UCSD-AML1 (cell line): ENCODE data around the gene IRAK1.

ENCODE experiments used
- DNase-seq: peaks from one replicate; lab custom pipeline; 2025; ENCODE audit not compliant: unreplicated experiment; lab: John Stamatoyannopoulos, UW

IRAK1 gene

GRCh38 chrX:154043003-154043763, 23.5 kb upstream of the IRAK1 start:
- no peak for DNase-seq

GRCh38 chrX:154040863-154041262, 21.2 kb upstream of the IRAK1 start:
- no peak for DNase-seq

DNA sequence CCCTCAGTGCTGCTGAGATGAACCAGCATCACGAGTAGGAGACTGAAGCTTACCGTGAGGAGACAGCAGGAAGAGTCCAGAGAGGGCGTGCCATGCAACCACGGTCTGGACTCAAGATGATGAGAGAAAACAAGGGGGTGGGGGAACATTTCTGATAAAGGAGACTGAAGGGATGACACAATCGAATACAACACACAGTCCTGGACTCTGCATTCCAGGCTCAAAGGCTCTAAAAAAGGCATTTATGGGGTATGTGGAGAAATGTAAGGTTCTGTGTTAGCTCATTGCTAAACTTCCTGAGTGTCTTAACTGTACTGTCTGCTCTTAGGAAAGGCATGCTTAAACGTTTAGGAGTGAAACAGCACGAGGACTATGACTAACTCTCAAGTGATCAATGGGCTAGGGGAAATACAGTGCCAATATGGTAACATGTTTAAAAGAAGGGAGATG, 20.6 kb upstream of the IRAK1 start:
- DNase-seq = no peak

DNA sequence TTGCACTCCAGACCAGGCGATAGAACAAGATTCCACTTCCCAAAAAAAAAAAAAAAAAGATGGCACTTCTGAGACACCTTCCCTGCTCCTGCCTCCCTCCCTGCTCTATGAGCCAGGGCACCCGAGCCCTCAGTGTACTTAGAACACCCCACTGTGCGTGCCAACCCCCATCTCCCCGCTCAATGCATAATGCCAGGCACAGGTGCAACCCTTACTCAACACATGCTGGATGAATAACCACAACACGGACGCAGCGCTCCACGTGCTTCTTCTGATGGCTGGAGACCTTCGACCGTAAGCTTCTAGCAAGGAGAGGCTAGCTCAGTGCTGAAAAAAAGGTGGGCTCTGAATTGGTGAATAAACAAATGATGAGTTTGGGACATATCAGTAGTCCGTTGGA, 19.9 kb upstream of the IRAK1 start:
- no peak for DNase-seq

- no peak for DNase-seq
Observed at GRCh38 chrX:154038656-154039055, 19.0 kb upstream of the IRAK1 start.

DNA sequence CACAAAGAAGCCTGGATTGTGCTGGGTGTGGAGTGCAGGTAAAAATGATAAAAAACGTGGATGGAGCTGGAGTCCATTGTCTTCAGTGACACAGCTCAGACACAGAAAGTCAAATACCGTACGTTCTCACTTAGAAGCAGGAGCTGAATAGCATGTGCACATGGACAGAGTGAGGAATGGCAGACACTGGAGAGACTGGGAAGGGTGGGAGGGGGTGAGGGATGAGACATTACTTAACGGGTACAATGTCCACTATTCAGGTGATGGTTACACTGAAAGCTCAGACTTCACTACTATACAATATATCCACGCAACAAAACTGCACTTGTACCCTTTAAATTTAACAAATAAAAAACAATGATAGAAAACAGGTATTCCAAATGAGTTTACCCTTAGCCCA, 18.1 kb upstream of the IRAK1 start:
- DNase-seq = no peak

DNA sequence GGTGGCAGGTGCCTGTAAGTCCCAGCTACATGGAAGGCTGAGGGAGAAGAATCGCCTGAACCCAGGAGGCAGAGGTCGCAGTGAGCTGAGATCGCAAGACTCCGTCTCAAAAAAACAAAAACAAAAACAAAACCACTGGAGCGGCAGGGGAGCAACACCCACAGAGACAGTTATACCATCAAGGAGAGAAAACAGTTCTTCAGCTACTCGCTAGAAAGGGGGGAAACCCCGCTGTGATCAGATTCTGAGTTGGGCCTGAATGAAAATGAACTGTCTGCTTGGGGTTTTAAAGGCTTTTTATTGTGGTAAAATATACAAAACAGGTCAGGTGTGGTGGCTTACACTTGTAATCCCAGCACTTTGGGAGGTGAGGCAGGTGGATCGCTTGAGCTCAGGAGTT, 16.8 kb upstream of the IRAK1 start:
- no peak for DNase-seq

DNA sequence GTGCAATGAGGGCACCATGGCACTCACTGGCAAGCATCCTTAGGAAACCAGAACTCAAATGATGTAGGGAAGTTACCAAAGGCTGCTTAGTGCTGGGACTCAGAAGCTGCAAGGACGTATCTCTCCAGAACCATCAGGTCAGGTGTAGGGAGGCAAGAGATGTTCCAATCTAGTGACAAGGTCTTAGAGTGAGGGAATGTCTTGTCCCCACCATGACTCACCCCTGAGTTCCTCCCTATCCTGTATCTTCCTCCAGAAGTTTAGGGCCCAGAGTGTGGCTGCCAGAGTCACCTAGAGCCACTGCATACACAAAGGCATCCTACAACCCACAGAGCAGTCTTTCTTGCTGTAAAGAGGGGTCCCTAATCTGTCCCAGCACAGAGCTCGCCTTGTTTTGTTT, 14.1 kb upstream of the IRAK1 start:
- no peak for DNase-seq

- DNase-seq = no peak
Observed at GRCh38 chrX:154032653-154033052, 13.0 kb upstream of the IRAK1 start.

- DNase-seq = no peak
Observed at GRCh38 chrX:154032160-154032559, 12.5 kb upstream of the IRAK1 start.

DNA sequence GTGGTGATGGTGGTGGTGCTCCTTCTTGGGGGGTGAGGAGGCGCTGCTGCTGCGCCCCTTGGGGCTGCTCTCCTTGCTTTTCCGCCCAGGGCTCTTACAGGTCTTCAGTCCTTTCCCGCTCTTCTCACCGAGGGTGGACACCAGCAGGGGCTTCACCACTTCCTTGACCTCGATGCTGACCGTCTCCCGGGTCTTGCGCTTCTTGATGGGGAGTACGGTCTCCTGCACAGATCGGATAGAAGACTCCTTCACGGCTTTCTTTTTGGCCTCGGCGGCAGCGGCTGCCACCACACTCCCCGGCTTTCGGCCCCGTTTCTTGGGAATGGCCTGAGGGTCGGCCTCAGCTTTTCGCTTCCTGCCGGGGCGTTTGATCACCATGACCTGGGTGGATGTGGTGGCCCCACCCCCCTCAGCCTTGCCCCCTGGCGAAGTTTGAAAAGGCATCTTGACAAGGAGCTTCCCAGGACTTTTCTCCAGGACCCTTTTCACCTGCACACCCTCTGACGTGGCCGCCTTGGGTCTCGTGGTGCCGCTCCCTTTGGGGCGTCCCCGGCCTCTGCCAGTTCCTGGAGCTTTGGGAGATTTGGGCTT, 11.1 kb upstream of the IRAK1 start:
- no peak for DNase-seq

DNA sequence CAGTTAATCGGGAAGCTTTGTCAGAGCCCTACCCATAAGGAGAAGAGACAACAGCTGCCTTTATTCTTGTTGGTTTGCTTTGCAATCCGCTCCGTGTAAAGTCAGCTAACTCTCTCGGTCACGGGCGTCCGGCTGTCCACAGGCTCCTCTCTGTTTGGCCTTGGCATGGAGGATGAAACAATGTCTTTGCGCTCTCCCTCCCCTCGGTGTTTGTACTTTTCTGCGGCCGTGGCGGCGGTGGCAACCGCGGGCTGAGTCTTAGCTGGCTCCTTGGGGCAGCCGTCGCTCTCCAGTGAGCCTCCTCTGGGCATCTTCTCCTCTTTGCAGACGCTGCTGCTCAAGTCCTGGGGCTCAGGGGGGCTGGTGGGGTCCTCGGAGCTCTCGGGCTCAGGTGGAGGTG, 10.6 kb upstream of the IRAK1 start:
- DNase-seq = no peak

DNA sequence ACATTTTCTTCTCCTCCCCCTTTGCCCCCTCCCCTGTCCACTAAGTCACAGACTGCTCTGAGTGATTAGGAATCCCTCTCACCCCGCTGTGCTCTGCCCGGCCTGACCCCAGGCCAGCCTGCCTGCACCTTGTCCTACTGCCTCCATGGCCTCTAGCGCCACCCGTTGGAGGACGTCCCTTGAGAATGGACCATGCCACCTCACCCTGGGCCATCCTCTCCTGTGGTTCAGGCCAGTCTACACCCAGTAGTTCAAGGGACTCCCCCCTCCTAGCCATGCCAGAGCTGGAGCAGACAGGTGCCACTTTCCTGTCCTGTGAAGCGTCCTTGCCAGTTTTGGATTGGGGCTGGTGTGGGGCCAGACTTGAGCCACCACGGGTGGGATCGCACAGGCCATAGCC, 9.7 kb upstream of the IRAK1 start:
- no peak for DNase-seq

GRCh38 chrX:154028502-154029184, 8.9 kb upstream of the IRAK1 start:
- DNase-seq = no peak

GRCh38 chrX:154027986-154028385, 8.3 kb upstream of the IRAK1 start:
- DNase-seq = no peak

- no peak for DNase-seq
Observed at GRCh38 chrX:154027022-154027402, 7.3 kb upstream of the IRAK1 start.

GRCh38 chrX:154026136-154027021, 6.7 kb upstream of the IRAK1 start:
- no peak for DNase-seq

DNA sequence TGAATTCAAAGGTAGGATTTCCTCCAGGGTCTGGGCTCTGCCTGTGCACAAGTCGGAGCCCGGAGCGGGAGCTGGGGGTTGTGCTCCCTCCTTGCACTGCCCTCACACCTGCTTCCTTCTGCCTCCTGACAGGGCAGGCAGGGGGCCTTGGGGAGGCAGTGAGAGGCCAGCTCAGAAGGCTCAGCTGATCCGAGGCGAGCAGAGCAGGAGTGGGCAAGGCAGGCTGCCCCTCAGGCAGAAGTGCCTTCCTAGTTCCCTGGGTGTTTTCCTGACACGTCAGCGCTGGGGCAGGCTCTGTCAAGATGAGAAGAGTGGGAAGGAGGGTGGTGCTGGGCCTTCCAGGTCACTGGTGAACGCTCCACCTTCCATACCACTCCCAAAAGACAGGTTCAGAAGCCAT, 5.5 kb upstream of the IRAK1 start:
- no peak for DNase-seq

GRCh38 chrX:154024271-154024670, 4.6 kb upstream of the IRAK1 start:
- DNase-seq = no peak

GRCh38 chrX:154023276-154024000, 3.7 kb upstream of the IRAK1 start:
- DNase-seq = no peak

DNA sequence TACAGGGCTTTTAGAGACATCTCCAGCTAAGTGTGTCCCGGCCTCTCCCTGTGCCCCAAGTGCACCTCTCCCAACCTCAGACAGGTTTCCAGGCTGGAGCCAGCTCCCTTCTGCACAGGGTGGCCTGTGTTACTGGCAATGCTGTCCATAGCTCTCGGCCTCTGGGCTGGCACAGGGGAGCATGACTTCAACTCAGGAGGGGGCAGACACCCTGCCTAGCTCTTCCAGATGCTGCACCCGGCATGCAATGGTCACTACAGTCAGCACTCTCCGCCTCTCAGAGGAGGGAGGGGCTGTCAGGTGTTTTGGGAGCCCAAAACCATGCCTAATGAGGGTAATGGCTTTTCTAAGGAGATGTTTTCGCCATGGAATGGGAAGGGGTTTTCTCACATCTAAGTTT, 2.4 kb upstream of the IRAK1 start:
- DNase-seq = no peak
